GM19438 (cell line): ENCODE data around the gene SYT9.
"Not testable (repeated sequence)": the region's sequence is repeated elsewhere in the genome, so short reads cannot be mapped to it uniquely, and the experiment has no call there.

Experiments
- ATAC-seq: cut with Tn5 transposase; IDR thresholded peaks from one replicate; pipeline ENCODE4 v1.9.1; 2021; ENCODE audit warnings: low read depth; ENCODE audit not compliant: unreplicated experiment

SYT9 gene

GRCh38 chr11:7332962-7333361 lies 81.3 kb downstream of the SYT9 start:
- no peak for ATAC-seq

DNA sequence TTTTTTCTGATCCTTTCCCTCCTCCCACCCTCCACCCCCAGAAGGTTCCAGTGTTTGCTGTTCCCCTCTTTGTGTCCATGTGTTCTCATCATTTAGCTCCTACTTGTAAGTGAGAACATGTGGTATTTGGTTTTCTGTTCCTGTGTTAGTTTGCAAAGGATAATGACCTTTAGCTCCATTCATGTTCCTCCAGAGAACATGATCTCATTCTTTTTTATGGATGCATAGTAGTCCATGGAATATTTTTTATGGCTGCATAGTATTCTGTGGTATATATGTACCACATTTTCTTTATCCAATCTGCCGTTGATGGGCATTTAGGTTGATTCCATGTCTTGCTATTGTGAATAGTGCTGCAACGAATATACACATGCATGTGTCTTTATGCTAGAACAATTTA lies 83.7 kb downstream of the SYT9 start:
- ATAC-seq: not testable (repeated sequence)

- ATAC-seq: no peak
Observed at GRCh38 chr11:7341551-7341950, 89.8 kb downstream of the SYT9 start.

- ATAC-seq: no peak
Observed at GRCh38 chr11:7347611-7348431, 96.1 kb downstream of the SYT9 start.

- no peak for ATAC-seq
Observed at GRCh38 chr11:7348432-7349304, 97.0 kb downstream of the SYT9 start.

- no peak for ATAC-seq
Observed at GRCh38 chr11:7351228-7351627, 99.5 kb downstream of the SYT9 start.

GRCh38 chr11:7353100-7353499 lies 101.4 kb downstream of the SYT9 start:
- ATAC-seq: no peak

GRCh38 chr11:7364660-7365059 lies 113.0 kb downstream of the SYT9 start:
- ATAC-seq: no peak

- no peak for ATAC-seq
Observed at GRCh38 chr11:7367803-7368202, 116.1 kb downstream of the SYT9 start.

DNA sequence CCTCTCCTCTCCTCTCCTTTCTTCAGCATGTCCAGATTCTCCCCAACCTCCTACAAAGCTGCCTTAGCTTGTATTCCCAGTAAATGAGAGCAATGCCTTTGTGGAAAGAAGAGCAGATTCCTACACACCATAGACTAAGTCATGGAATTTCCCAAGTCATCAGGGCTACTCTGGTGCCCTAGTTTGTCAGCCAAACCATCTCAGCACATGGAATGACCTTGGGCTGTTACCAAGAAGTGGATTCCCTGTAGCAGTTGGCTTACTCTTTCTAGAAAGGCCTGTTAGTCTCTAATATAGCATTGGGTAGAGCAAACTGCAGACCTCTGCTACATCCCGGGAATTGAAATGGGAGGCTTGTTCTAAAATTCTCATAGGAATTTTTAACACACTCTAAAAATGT lies 124.7 kb downstream of the SYT9 start:
- no peak for ATAC-seq

DNA sequence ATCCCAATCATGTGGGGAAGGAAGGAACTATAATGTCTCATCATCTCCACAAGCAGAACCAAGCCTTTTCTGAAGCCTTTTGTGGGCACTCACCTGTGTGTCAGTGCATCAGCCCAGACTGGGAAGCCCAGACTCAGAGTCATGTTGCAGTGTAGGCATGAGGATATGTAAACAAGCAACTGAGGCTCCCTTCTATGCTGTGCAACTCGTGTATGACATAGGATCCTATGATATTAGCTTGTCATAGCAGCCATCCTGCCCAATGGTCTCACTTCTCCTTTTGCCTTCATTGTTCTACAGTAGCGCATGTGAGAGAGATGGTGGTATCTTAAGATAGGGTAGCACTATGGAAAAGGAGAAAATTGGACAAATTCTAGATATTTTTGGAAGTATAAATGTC lies 130.2 kb downstream of the SYT9 start:
- no peak for ATAC-seq

DNA sequence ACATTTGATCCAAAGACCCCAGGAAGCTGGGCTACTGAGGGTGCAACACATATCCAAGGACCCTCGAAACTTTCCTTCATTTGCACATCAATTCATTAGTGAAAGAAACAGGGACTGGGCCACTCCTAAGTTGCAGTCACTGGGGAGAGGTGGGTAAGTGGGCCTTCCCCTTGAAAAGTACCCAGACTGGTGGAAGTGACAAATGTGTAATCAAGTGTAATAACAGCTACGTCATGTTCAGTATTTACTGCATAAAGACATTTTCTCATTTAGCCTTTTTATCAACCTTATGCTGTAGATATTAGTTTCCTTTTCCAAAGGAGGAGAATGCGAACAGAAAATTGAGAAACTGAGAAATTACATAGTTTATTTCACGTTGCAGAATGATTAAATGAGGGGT lies 131.7 kb downstream of the SYT9 start:
- ATAC-seq: no peak

DNA sequence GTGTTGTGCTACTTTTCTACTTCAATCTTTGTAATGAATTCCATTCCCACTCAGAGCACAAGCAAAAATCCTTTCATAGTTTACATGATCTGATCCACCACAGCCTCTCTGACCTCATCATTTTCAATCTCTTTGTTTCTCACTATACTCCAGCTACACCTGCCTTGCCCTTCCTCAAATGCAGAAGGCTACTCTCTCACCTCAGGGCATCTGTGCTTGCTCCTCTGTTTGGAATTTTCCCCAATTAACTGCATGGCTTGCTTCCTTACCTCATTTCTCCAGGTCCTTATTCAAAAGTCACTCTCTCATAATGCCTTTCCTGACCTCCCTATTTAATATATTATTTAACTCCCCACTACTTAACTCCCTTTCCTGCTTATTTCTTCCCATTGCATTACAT lies 133.0 kb downstream of the SYT9 start:
- no peak for ATAC-seq

- no peak for ATAC-seq
Observed at GRCh38 chr11:7385532-7385931, 133.8 kb downstream of the SYT9 start.

DNA sequence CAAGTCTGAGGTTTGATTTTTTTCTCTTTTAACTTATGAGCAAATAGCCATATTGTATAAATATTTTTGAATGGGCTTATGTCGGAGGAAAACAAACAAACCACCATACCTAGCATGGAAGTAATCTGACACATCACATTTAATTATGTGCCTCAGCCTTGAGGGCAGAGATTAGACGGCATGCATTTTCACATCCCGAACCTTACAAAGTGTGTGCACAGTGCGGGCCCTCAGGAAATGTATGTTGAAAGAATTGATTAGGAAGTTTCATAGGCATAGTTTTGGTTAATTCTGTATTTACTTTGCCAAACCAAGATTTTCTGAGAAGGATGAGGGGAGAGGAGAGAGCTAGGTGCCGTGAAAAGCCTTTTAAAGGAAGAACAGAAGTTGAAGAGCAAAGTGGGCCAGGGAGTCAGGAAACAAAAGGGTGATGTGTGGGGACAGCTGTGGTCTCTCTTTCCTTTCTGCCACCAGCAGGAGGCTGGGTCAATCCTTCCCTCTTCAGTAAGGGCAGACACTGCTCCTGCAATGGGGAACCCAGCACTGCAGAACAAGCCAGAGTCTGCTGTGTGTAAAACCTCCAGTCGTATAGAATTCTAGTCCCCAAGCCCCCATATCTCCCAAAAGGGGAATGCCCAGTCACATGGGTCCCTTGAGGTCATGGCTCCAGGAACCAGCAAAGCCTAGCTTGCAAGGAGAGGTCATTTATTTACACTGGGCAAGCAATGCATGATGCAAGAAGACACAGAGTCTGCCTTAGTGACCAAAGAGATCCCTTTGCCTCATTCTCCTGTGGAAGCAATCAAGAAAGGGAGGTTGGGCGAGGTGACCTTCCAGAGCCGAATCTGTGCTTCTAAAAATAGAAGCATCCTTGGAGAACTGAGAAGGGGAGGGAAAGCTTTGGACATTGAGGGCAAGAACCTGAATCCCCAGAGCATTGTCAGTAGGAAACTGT lies 162.5 kb downstream of the SYT9 start:
- ATAC-seq: no peak

GRCh38 chr11:7414973-7415817 lies 163.5 kb downstream of the SYT9 start:
- ATAC-seq: no peak

- no peak for ATAC-seq
Observed at GRCh38 chr11:7416080-7416479, 164.4 kb downstream of the SYT9 start.

GRCh38 chr11:7417328-7417727 lies 165.6 kb downstream of the SYT9 start:
- ATAC-seq: no peak

GRCh38 chr11:7418061-7418460 lies 166.4 kb downstream of the SYT9 start:
- ATAC-seq: no peak

DNA sequence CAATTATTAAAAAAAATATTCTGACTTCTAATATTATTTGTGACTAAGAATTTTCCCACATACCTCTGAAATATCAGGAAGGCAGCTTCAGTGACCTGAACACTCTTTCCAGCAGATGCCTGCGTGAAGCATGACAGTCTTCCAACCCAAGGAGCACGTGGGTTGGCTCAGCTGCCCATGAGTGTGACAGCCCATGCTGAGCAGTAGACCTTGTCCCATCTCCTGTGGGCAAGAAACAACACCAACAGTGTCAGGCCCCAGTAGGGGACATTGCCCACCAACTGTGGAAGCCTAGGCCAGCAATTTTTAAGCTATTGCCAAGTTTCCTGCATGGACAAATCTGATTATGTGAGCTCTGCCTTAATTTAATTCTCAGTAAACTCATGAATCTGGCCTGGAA lies 167.2 kb downstream of the SYT9 start:
- ATAC-seq: no peak
